ENCODE results near the gene IL23R. TPM values are rescaled to one million over a fixed set of nuclear protein-coding genes. Genes with fewer than 3 reads are reported as not detected.

Gene IL23R
- total RNA-seq, 2 donors from 2014 or later = 0.74 TPM; not detected in 1

GRCh38 chr1:67294836-67295617 is 128.8 kb downstream of the IL23R start:
- Histone ChIP-seq H3K27me3 (replicated peaks; ENCODE audit: insufficient read depth) (no peaks in the 10 kb centered on the region), H3K36me3 (no peaks in the 10 kb centered on the region), H3K9me3 (no peaks in the 10 kb centered on the region), H3K4me3 (no peak overlapping the region), H3K4me1 (replicated peaks) (no peaks in the 10 kb centered on the region), H3K27ac (no peak overlapping the region)
- intact Hi-C loops (cut with DNase I) = no loop called here
- no peak for TF ChIP-seq POLR2A (IDR thresholded peaks at IDR 0.05)
- no peak for TF ChIP-seq POLR2AphosphoS5 (IDR thresholded peaks at IDR 0.05)
- TF ChIP-seq CTCF (IDR thresholded peaks at IDR 0.05) = no peak
- 82% methylated on average over 9 of the region's 9 CpGs for WGBS
- DNase-seq (ENCODE audit: low spot score) = no peak

- TF ChIP-seq CTCF (IDR thresholded peaks at IDR 0.05) (no peak), POLR2A (IDR thresholded peaks at IDR 0.05) (no peak), POLR2AphosphoS5 (IDR thresholded peaks at IDR 0.05) (no peak)
- Histone ChIP-seq H3K27ac (no peak overlapping the region), H3K4me1 (replicated peaks) (no peaks in the 10 kb centered on the region), H3K27me3 (replicated peaks; ENCODE audit: insufficient read depth) (no peaks in the 10 kb centered on the region), H3K36me3 (no peaks in the 10 kb centered on the region), H3K9me3 (no peaks in the 10 kb centered on the region), H3K4me3 (no peak overlapping the region)
- intact Hi-C loops (cut with DNase I) = no loop called here
- no peak for DNase-seq (ENCODE audit: low spot score)
- 22% methylated on average over 2 of the region's 2 CpGs for WGBS
These were observed 132.5 kb downstream of the IL23R start for GRCh38 chr1:67298762-67299161.

GRCh38 chr1:67299296-67299695 is 133.0 kb downstream of the IL23R start:
- no peaks in the 10 kb centered on the region for H3K4me1 ChIP-seq (replicated peaks)
- no peak overlapping the region for H3K4me3 ChIP-seq
- no peak overlapping the region for H3K27ac ChIP-seq
- H3K27me3 ChIP-seq (replicated peaks; ENCODE audit: insufficient read depth) = no peaks in the 10 kb centered on the region
- intact Hi-C loops (cut with DNase I) = no loop called here
- TF ChIP-seq CTCF (IDR thresholded peaks at IDR 0.05) (no peak), POLR2A (IDR thresholded peaks at IDR 0.05) (no peak), POLR2AphosphoS5 (IDR thresholded peaks at IDR 0.05) (no peak)
- 97% methylated on average over 7 of the region's 7 CpGs for WGBS
- no peaks in the 10 kb centered on the region for H3K9me3 ChIP-seq
- no peak for DNase-seq (ENCODE audit: low spot score)
- H3K36me3 ChIP-seq = no peaks in the 10 kb centered on the region

- Histone ChIP-seq H3K4me1 (replicated peaks) (no peaks in the 10 kb centered on the region), H3K36me3 (no peaks in the 10 kb centered on the region), H3K4me3 (no peak overlapping the region), H3K9me3 (no peaks in the 10 kb centered on the region), H3K27ac (no peak overlapping the region), H3K27me3 (replicated peaks; ENCODE audit: insufficient read depth) (no peaks in the 10 kb centered on the region)
- WGBS = 39% methylated on average over 2 of the region's 2 CpGs
- intact Hi-C loops (cut with DNase I) = no loop called here
- DNase-seq (ENCODE audit: low spot score) = no peak
- TF ChIP-seq POLR2A (IDR thresholded peaks at IDR 0.05) = no peak
- no peak for TF ChIP-seq CTCF (IDR thresholded peaks at IDR 0.05)
- TF ChIP-seq POLR2AphosphoS5 (IDR thresholded peaks at IDR 0.05) = no peak
These were observed 134.3 kb downstream of the IL23R start for GRCh38 chr1:67300561-67300960.

- DNase-seq (ENCODE audit: low spot score) = no peak
- 85% methylated on average over 3 of the region's 3 CpGs for WGBS
- Histone ChIP-seq H3K4me3 (no peak overlapping the region), H3K9me3 (no peaks in the 10 kb centered on the region), H3K27ac (no peak overlapping the region), H3K4me1 (replicated peaks) (no peaks in the 10 kb centered on the region), H3K27me3 (replicated peaks; ENCODE audit: insufficient read depth) (peaks cover 2% of the 10 kb centered on the region), H3K36me3 (no peaks in the 10 kb centered on the region)
- intact Hi-C loops (cut with DNase I) = no loop called here
- TF ChIP-seq POLR2A (IDR thresholded peaks at IDR 0.05) = no peak
- TF ChIP-seq POLR2AphosphoS5 (IDR thresholded peaks at IDR 0.05) = no peak
- TF ChIP-seq CTCF (IDR thresholded peaks at IDR 0.05) = no peak
These were observed 137.8 kb downstream of the IL23R start for GRCh38 chr1:67304023-67304422.
